ENCODE results near the gene CUL2.
"Not testable (repeated sequence)": the region's sequence is repeated elsewhere in the genome, so short reads cannot be mapped to it uniquely, and the experiment has no call there.

The CUL2 gene

GRCh38 chr10:34996843-34997242, 93.3 kb downstream of the CUL2 start:
- peaks cover 13% of the 10 kb centered on the region for H3K4me1 ChIP-seq (ENCODE audit: insufficient read depth, low read length)
- no peaks in the 10 kb centered on the region for H3K9me3 ChIP-seq (ENCODE audit: control insufficient read depth, insufficient read depth, low read length)
- no peak overlapping the region for H3K9ac ChIP-seq (ENCODE audit: low read depth, low read length)
- H3K36me3 ChIP-seq (ENCODE audit: insufficient read depth, low read length), result no peaks in the 10 kb centered on the region

GRCh38 chr10:34995925-34996324, 94.2 kb downstream of the CUL2 start:
- H3K9me3 ChIP-seq (ENCODE audit: control insufficient read depth, insufficient read depth, low read length), result no peaks in the 10 kb centered on the region
- no peak overlapping the region for H3K9ac ChIP-seq (ENCODE audit: low read depth, low read length)
- H3K36me3 ChIP-seq (ENCODE audit: insufficient read depth, low read length), result no peaks in the 10 kb centered on the region
- peaks cover 13% of the 10 kb centered on the region for H3K4me1 ChIP-seq (ENCODE audit: insufficient read depth, low read length)

- Histone ChIP-seq H3K36me3 (ENCODE audit: insufficient read depth, low read length) (no peaks in the 10 kb centered on the region), H3K9ac (ENCODE audit: low read depth, low read length) (no peak overlapping the region), H3K4me1 (ENCODE audit: insufficient read depth, low read length) (peaks cover 13% of the 10 kb centered on the region), H3K9me3 (ENCODE audit: control insufficient read depth, insufficient read depth, low read length) (no peaks in the 10 kb centered on the region)
These were observed 95.5 kb downstream of the CUL2 start for GRCh38 chr10:34994565-34995142.

- no peak overlapping the region for H3K9ac ChIP-seq (ENCODE audit: low read depth, low read length)
- H3K9me3 ChIP-seq (ENCODE audit: control insufficient read depth, insufficient read depth, low read length), result no peaks in the 10 kb centered on the region
These were observed 96.4 kb downstream of the CUL2 start for GRCh38 chr10:34993782-34994181.

GRCh38 chr10:34991117-34991516, 99.0 kb downstream of the CUL2 start:
- H3K4me1 ChIP-seq (ENCODE audit: insufficient read depth, low read length), result peaks cover 13% of the 10 kb centered on the region
- not testable (repeated sequence) for H3K9ac ChIP-seq (ENCODE audit: low read depth, low read length); H3K9me3 ChIP-seq (ENCODE audit: control insufficient read depth, insufficient read depth, low read length); H3K36me3 ChIP-seq (ENCODE audit: insufficient read depth, low read length)

More at GRCh38 chr10:34993782-34994181, 96.4 kb downstream of the CUL2 start:
- H3K36me3 ChIP-seq (ENCODE audit: insufficient read depth, low read length), result no peaks in the 10 kb centered on the region
- H3K4me1 ChIP-seq (ENCODE audit: insufficient read depth, low read length), result peaks cover 13% of the 10 kb centered on the region

- peaks cover 3% of the 10 kb centered on the region; the same call in 1 of the 2 replicates for H3K9me3 ChIP-seq (ENCODE audit: control insufficient read depth, insufficient read depth, low read length)
- H3K36me3 ChIP-seq (ENCODE audit: insufficient read depth, low read length), result no peaks in the 10 kb centered on the region
- no peaks in the 10 kb centered on the region for H3K4me1 ChIP-seq (ENCODE audit: insufficient read depth, low read length)
- no peak overlapping the region for H3K9ac ChIP-seq (ENCODE audit: low read depth, low read length)
These were observed 101.6 kb downstream of the CUL2 start for GRCh38 chr10:34988397-34989067.

- Histone ChIP-seq H3K4me1 (ENCODE audit: insufficient read depth, low read length) (no peaks in the 10 kb centered on the region), H3K9ac (ENCODE audit: low read depth, low read length) (no peak overlapping the region), H3K36me3 (ENCODE audit: insufficient read depth, low read length) (no peaks in the 10 kb centered on the region), H3K9me3 (ENCODE audit: control insufficient read depth, insufficient read depth, low read length) (peaks cover 3% of the 10 kb centered on the region)
These were observed 104.3 kb downstream of the CUL2 start for GRCh38 chr10:34985823-34986222.

- Histone ChIP-seq H3K9ac (ENCODE audit: low read depth, low read length) (no peak overlapping the region), H3K9me3 (ENCODE audit: control insufficient read depth, insufficient read depth, low read length) (peaks cover 3% of the 10 kb centered on the region), H3K36me3 (ENCODE audit: insufficient read depth, low read length) (no peaks in the 10 kb centered on the region), H3K4me1 (ENCODE audit: insufficient read depth, low read length) (no peaks in the 10 kb centered on the region)
These were observed 105.0 kb downstream of the CUL2 start for GRCh38 chr10:34985146-34985545.

GRCh38 chr10:34981844-34982243, 108.3 kb downstream of the CUL2 start:
- H3K9ac ChIP-seq (ENCODE audit: low read depth, low read length), result no peak overlapping the region
- H3K36me3 ChIP-seq (ENCODE audit: insufficient read depth, low read length), result no peaks in the 10 kb centered on the region
- H3K9me3 ChIP-seq (ENCODE audit: control insufficient read depth, insufficient read depth, low read length), result peaks cover 3% of the 10 kb centered on the region
- no peaks in the 10 kb centered on the region for H3K4me1 ChIP-seq (ENCODE audit: insufficient read depth, low read length)

- no peak overlapping the region for H3K9ac ChIP-seq (ENCODE audit: low read depth, low read length)
- no peaks in the 10 kb centered on the region; the same call in none of the 2 replicates for H3K9me3 ChIP-seq (ENCODE audit: control insufficient read depth, insufficient read depth, low read length)
- H3K36me3 ChIP-seq (ENCODE audit: insufficient read depth, low read length), result no peaks in the 10 kb centered on the region
- no peaks in the 10 kb centered on the region for H3K4me1 ChIP-seq (ENCODE audit: insufficient read depth, low read length)
These were observed 110.2 kb downstream of the CUL2 start for GRCh38 chr10:34979938-34980337.

GRCh38 chr10:34978080-34978479, 112.1 kb downstream of the CUL2 start:
- Histone ChIP-seq H3K9ac (ENCODE audit: low read depth, low read length) (no peak overlapping the region), H3K36me3 (ENCODE audit: insufficient read depth, low read length) (no peaks in the 10 kb centered on the region), H3K4me1 (ENCODE audit: insufficient read depth, low read length) (no peaks in the 10 kb centered on the region), H3K9me3 (ENCODE audit: control insufficient read depth, insufficient read depth, low read length) (no peaks in the 10 kb centered on the region; the same call in 1 of the 2 replicates)

- not testable (repeated sequence) for H3K9me3 ChIP-seq (ENCODE audit: control insufficient read depth, insufficient read depth, low read length); H3K9ac ChIP-seq (ENCODE audit: low read depth, low read length); H3K4me1 ChIP-seq (ENCODE audit: insufficient read depth, low read length); H3K36me3 ChIP-seq (ENCODE audit: insufficient read depth, low read length)
These were observed 113.7 kb downstream of the CUL2 start for GRCh38 chr10:34976380-34976910.

GRCh38 chr10:34974364-34975065, 115.6 kb downstream of the CUL2 start:
- H3K36me3 ChIP-seq (ENCODE audit: insufficient read depth, low read length); H3K4me1 ChIP-seq (ENCODE audit: insufficient read depth, low read length); H3K9ac ChIP-seq (ENCODE audit: low read depth, low read length); H3K9me3 ChIP-seq (ENCODE audit: control insufficient read depth, insufficient read depth, low read length): not testable (repeated sequence)

- H3K9me3 ChIP-seq (ENCODE audit: control insufficient read depth, insufficient read depth, low read length); H3K4me1 ChIP-seq (ENCODE audit: insufficient read depth, low read length); H3K36me3 ChIP-seq (ENCODE audit: insufficient read depth, low read length); H3K9ac ChIP-seq (ENCODE audit: low read depth, low read length): not testable (repeated sequence)
These were observed 116.4 kb downstream of the CUL2 start for GRCh38 chr10:34973757-34974156.

- H3K9ac ChIP-seq (ENCODE audit: low read depth, low read length); H3K36me3 ChIP-seq (ENCODE audit: insufficient read depth, low read length); H3K9me3 ChIP-seq (ENCODE audit: control insufficient read depth, insufficient read depth, low read length); H3K4me1 ChIP-seq (ENCODE audit: insufficient read depth, low read length): not testable (repeated sequence)
These were observed 117.0 kb downstream of the CUL2 start for GRCh38 chr10:34973121-34973520.
